Embryonic facial prominence (tissue), 1 donor: ENCODE results near the gene CHST12.
"Not testable (repeated sequence)": the region's sequence is repeated elsewhere in the genome, so short reads cannot be mapped to it uniquely, and the experiment has no call there.

ENCODE experiments used
- DNase-seq: peaks from one replicate; pipeline ENCODE4 v3.0.0-alpha.2; 2016; ENCODE audit errors: extremely low spot score

Gene CHST12

GRCh38 chr7:2403718-2404648 lies 572 bp downstream of the CHST12 start:
- DNase-seq, result no peak

DNA sequence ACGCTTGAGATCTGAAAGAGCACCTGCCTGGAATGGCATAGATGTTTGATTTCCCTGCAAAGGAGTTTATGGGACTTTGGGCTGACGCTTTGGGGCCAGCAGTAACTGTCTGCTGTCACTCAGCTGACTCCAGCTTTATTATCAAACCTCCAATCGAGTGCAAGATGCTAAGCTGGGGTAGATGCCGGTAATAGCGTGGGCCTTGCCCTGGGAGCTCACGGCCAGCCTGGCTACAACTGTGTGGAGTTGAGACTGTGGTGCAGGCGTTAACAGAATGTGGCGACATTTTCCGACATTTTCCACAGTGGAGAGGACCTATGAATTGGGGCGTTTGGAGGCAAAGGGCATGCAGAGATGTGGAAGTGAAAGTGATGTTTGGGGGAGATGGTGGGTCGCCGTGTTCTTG lies 1.3 kb downstream of the CHST12 start:
- no peak for DNase-seq

DNA sequence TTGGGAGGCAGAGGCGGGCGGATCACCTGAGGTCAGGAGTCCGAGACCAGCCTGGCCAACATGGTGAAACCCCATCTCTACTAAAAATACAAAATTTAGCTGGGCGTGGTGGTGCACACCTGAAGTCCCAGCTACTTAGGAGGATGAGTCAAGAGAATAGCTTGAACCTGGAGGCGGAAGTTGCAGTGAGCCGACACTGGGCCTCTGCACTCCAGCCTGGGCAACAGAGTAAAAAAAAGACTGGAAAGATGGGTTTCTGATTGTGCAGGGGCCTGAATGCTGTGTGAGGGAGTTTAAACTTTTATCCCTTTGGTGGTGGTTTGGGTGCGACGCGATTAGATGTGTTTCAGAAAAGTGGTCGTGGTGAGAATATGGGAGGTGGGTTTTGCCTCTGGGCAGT lies 1.8 kb downstream of the CHST12 start:
- DNase-seq, result no peak

DNA sequence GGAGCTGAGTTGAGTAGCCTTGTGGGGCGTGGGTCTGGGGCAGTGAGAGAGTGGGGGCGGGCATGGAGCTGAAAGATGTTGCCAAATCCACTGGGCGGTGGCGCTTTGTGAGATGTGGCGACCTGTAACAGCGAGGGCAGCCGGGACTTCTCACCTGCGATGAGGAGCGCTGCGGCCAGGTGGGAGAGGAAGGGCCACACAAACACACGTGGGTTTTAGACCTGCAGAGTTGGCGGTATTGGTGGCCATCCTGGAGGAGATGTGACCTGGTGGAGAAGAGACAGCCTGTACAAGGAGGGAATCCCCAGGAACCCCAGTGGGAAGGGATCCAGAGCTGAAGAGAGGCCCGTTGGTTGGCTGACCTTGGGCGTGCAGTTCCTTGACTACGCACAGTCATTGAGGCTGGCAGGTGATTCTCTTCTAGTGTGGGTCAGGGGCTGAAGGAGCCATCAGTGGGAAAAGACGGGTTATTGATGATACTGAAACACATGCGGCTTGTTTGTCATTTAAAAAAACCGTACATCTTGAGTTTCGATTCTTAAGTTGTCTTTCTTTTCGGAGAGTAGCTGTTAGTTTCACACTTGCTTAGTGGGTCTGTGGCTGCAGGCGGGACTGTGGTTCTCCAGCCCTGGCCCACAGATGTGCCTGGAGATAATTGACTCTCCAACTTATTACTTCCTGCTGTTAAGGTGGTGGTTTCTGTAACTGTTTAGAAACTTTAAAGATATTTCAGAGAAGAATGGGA lies 2.4 kb downstream of the CHST12 start:
- no peak for DNase-seq

DNA sequence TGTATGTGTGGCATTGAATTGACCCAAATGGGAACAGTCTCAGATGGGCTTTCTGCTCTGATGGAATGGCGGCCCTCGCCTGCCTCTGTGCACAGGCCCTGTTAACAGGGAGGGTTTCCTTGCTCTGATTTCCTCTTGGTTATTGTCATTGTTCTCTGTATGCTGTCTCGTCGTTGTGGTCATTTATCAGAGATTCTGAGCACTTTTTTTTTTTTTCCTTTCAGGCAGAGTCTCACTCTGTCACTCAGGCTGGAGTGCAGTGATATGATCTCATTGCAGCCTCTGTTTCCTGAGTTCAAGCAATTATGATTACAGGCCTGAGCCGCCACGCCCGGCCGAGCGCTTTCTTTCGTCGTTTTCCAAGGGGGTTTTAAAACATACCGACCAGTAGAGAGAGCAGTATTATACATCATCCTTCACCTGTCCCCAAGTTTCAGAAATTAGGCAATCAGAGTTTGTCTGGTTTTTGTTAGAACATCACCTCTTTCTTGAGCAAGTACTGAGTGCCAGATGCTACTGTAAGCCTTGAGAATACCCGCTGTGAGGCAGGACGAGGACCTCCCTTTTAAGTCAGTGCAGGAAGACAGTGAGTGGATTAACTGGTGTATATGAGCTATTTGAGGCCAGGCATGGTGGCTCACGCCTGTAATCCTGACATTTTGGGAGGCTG lies 6.5 kb downstream of the CHST12 start:
- DNase-seq, result no peak

DNA sequence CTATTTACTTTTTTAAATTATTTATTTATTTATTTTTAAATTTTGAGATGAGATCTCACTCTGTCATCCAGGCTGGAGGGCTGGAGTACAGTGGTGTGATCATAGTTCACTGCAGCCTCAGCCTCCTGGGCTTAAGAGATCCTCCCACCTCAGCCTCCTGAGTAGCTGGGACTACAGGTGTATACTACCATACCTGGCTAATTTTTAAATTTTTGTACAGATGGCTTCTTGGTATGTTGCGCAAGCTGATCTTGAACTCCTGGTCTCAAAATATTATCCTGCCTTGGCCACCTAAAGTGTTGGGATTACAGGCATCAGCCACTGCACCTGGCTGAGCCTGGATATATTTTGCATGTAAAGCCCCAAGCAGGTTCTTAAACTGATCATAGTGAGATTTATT lies 7.6 kb downstream of the CHST12 start:
- no peak for DNase-seq

DNA sequence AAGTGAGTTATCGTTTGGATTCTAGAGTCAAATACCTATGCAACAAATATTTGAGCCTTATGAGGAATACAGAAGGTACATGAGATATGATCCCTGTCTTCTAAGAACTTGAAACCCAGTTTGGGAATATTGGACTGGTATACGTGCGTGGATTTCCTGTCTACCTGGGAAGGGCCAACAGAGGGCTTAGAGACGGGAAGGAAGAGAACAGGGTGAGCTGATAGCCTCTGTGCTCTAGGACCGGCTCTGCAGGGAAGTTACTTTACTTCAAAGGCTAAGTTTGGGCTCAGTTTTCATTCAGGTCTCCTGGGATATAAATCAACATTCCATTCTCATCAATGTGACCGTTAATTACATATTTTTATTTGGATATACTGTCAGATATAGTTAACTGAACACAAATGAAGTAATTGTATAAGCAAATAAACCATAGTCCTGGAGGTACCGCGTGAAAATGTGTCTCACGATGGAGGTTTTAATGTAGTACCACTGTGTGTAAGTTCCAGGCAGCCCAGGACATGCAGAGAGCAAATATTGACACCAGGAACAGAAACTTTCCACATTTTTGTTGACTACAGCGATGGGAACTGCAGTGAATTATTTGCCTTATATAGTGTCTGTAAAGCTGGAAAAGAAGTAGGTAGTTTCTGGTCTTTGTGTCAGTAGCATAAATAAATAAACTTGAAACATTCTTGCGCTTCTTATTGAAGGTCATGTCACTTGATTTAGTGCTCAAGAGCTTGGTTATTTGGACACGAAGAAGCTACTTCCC lies 8.6 kb downstream of the CHST12 start:
- DNase-seq, result no peak

- DNase-seq, result no peak
Observed at GRCh38 chr7:2412587-2413201, 9.3 kb downstream of the CHST12 start.

DNA sequence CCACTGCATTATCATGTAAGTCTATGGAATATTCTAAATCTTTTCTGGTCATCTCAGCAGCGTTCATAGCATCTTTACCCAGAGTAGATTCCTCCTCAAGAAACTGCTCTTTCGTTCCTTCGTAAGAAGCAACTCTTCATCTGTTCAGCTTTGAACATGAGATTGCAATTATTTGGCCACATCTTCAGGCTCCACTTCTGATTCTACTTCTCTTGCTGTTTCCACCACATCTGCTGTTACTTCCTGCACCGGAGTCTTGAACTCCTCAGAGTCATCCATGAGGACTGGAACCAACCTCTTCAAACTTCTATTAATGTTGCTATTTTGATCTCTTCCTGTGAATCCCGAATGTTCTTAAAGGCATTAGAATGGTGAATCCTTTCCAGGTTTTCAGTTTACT lies 12.7 kb downstream of the CHST12 start:
- DNase-seq, result no peak

DNA sequence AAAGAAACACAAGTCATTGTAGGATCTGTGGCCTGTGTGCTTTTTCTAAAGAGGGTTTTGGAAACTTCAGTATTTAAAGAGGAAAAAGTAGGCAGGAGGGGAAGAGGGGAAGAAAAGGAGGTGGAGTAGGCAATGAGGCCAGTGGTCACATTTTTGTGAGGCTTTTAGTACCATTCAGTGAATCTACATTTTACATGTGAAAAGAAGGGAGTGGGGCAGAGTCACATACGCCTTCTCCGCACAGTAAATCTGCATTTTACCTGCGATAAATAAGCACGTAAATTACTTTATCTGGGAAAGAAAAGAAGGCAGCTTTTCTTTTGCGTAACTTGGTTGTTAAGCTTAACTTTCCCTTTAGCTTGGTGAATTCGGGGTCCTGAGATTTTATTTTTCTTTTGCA lies 13.2 kb downstream of the CHST12 start:
- DNase-seq, result no peak

GRCh38 chr7:2417178-2417577 lies 13.8 kb downstream of the CHST12 start:
- not testable (repeated sequence) for DNase-seq

DNA sequence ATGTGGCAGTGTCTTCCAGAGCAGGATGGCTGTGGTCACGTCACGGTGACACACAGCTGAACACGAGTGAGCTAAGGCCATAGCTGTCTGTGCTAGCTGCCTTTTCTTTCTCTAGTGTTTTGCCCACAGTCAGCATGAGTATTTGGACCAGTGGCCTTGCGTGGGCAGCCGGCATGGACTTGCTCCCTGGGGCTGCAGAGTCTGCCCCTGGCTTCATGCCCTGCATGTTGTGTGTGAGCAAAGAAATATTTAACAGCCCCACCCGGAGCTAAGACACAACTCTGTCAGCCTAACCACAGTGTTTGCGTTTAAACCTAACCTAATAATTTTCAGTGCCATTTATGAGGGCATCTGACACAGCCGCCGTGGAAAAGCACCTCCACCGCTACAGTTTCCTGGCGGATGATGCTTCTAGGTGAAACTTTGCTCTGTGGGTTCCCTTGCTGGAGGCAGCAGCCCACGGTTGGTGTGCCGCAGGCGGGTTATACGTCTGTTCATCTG lies 14.6 kb downstream of the CHST12 start:
- no peak for DNase-seq

DNA sequence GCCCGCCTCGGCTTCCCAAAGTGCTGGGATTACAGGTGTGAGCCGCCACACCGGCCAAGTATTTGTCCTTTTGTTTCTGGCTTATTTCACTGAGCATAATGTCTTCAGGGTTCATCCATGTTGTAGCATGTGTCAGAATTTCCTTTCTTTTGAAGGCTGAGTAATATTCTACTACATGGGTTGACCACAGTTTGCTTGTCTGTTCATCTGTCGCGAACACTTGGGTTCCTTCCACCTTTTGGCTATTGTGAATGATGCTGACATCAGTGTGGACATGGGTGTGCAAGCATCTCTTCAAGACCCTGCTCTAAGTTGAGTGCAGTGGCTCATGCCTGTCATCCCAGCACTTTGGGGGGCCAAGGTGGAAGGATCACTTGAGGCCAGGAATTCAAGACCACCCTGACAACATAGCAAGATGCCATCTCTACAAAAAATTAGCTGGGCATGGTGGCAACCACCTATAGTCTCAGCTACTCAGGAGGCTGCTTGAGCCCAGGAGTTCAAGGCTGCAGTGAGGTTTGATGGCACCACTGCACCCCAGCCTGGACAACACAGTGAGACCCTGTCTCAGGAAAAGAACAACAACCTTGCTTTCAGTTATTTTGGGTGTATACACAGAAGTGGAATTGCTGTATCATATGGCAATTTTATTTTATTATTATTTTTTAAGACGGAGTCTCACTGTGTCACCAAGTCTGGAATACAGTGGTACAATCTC lies 17.0 kb downstream of the CHST12 start:
- DNase-seq, result no peak

GRCh38 chr7:2421943-2422310 lies 18.5 kb downstream of the CHST12 start:
- no peak for DNase-seq

GRCh38 chr7:2425749-2426148 lies 22.3 kb downstream of the CHST12 start:
- DNase-seq, result no peak

- no peak for DNase-seq
Observed at GRCh38 chr7:2431260-2431867, 28.0 kb downstream of the CHST12 start.

GRCh38 chr7:2432910-2433712 lies 29.7 kb downstream of the CHST12 start:
- no peak for DNase-seq

DNA sequence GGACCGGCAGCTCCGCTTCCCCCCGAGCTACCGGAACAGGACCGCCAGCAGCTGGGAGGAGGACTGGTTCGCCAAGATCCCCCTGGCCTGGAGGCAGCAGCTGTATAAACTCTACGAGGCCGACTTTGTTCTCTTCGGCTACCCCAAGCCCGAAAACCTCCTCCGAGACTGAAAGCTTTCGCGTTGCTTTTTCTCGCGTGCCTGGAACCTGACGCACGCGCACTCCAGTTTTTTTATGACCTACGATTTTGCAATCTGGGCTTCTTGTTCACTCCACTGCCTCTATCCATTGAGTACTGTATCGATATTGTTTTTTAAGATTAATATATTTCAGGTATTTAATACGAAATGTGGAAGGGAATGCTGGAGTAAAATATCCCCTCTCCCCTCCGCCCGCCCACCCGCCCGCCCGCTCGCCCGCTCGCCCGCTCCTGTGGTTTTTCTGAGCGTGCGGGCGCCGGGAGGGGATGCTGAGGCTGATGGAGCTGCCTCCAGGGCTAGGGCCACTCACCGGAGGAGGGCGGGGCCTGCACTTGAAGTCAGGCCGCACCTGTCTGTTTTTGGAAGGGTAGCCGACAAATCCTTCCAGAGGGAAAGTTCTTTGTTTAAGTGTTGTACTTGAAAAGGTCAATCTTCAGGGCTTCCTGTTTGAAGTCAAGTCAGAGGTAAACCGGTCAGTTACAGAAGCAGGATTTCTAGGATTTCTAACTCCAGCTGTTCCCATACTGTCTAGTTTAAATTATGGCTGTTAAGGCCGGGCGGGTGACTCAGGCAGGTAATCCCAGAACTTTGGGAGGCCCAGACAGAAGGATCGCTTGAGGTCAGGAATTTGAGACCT lies 30.5 kb downstream of the CHST12 start:
- no peak for DNase-seq
